A673 (cell line): Measurements from ENCODE around the gene EIF4ENIF1. TPM values are rescaled to one million over a fixed set of nuclear protein-coding genes. Genes with fewer than 3 reads are reported as not detected.

Experiments used
- BruUV-seq: library from RNA; stranded (reverse); fragments of 400-500 nt; replicated peaks from 2 replicates; lab custom pipeline; 2021; lab: Mats Ljungman, UMichigan
- CTCF ChIA-PET: fragments of 300-600 bp; sonication (Branson Sonifier 250); formaldehyde crosslinking; loops from one replicate; lab custom pipeline; 2022; ENCODE audit warnings: antibody characterized with exemption; lab: Charles Lee
- POLR2A ChIA-PET: fragments of 300-600 bp; sonication (Branson Sonifier 250); formaldehyde crosslinking; loops from one replicate; lab custom pipeline; 2022; ENCODE audit warnings: antibody characterized with exemption; ENCODE audit not compliant: low non-redundant PET; lab: Charles Lee
- DNase-seq: peaks from one replicate; pipeline ENCODE4 v3.0.0-alpha.2; 2015; ENCODE audit warnings: low spot score
- H3K27ac ChIP-seq: fragments of 200-600 bp; sonication (generic); 2 replicates; pipeline ENCODE4 v1.5.1; 2016; ENCODE audit warnings: mixed run types, low read depth, mild to moderate bottlenecking, mixed read lengths, antibody characterized with exemption, low read length; ENCODE audit not compliant: poor library complexity, severe bottlenecking
- H3K27me3 ChIP-seq: fragments of 200-600 bp; sonication (generic); replicated peaks from 2 replicates; pipeline ENCODE4 v1.6.1; 2017; ENCODE audit warnings: mixed run types, low read depth, mild to moderate bottlenecking, mixed read lengths, antibody characterized with exemption, low read length; ENCODE audit not compliant: insufficient read depth, poor library complexity
- H3K36me3 ChIP-seq: fragments of 200-600 bp; sonication (generic); 2 replicates; pipeline ENCODE4 v1.6.1; 2016; ENCODE audit warnings: mixed run types, mild to moderate bottlenecking, mixed read lengths, antibody characterized with exemption, low read length; ENCODE audit not compliant: insufficient read depth, poor library complexity, severe bottlenecking
- H3K4me1 ChIP-seq: fragments of 200-600 bp; sonication (generic); 2 replicates; pipeline ENCODE4 v1.6.1; 2017; ENCODE audit warnings: mixed run types, mild to moderate bottlenecking, mixed read lengths, antibody characterized with exemption, low read length; ENCODE audit not compliant: insufficient read depth, poor library complexity, severe bottlenecking
- H3K4me3 ChIP-seq: fragments of 200-600 bp; sonication (generic); 2 replicates; pipeline ENCODE4 v1.5.1; 2016; ENCODE audit warnings: low read depth, mixed run types, mild to moderate bottlenecking, mixed read lengths, low read length; ENCODE audit not compliant: poor library complexity, severe bottlenecking
- H3K9me3 ChIP-seq: fragments of 200-600 bp; sonication (generic); 2 replicates; pipeline ENCODE4 v1.6.1; 2016; ENCODE audit warnings: mixed run types, low read depth, mild to moderate bottlenecking, mixed read lengths, antibody characterized with exemption, low read length; ENCODE audit not compliant: poor library complexity, severe bottlenecking
- EZH2 ChIP-seq: fragments of 200-600 bp; sonication (generic); IDR thresholded peaks from 2 replicates; pipeline ENCODE4 v1.6.1; 2017; ENCODE audit warnings: borderline replicate concordance, low read depth, mild to moderate bottlenecking, mixed read lengths, antibody characterized with exemption, low read length; ENCODE audit not compliant: poor library complexity, severe bottlenecking
- intact Hi-C: fragments of 100-400 bp; cut with micrococcal nuclease; formaldehyde crosslinking; loops from one replicate; pipeline ENCODE4 v1.10.0; 2022; ENCODE audit not compliant: unreplicated experiment
- total RNA-seq: library from RNA; stranded (reverse); gene quantifications from 2 replicates; pipeline ENCODE4 v1.2.3, GENCODE V29; 2021
- TF ChIP-seq, protein P1 (sequence below): fragments of 300-800, 200-600 bp; sonication (generic); conservative IDR thresholded peaks from 2 replicates; pipeline ENCODE4 v1.5.1; 2017; ENCODE audit warnings: low read depth, mild to moderate bottlenecking, antibody characterized with exemption, low read length, moderate library complexity, mixed read lengths

Gene EIF4ENIF1
- total RNA-seq, 1 experiment from 2014 or later: 47.7 TPM

GRCh38 chr22:31474743-31475142, 14.9 kb downstream of the EIF4ENIF1 start:
- BruUV-seq: no TSS peak
- Histone ChIP-seq H3K36me3 (peaks cover 36% of the 10 kb centered on the region), H3K9me3 (no peaks in the 10 kb centered on the region), H3K27me3 (no peaks in the 10 kb centered on the region), H3K27ac (no peak overlapping the region), H3K4me3 (no peak overlapping the region), H3K4me1 (no peaks in the 10 kb centered on the region)
- TF ChIP-seq, protein P1, sequence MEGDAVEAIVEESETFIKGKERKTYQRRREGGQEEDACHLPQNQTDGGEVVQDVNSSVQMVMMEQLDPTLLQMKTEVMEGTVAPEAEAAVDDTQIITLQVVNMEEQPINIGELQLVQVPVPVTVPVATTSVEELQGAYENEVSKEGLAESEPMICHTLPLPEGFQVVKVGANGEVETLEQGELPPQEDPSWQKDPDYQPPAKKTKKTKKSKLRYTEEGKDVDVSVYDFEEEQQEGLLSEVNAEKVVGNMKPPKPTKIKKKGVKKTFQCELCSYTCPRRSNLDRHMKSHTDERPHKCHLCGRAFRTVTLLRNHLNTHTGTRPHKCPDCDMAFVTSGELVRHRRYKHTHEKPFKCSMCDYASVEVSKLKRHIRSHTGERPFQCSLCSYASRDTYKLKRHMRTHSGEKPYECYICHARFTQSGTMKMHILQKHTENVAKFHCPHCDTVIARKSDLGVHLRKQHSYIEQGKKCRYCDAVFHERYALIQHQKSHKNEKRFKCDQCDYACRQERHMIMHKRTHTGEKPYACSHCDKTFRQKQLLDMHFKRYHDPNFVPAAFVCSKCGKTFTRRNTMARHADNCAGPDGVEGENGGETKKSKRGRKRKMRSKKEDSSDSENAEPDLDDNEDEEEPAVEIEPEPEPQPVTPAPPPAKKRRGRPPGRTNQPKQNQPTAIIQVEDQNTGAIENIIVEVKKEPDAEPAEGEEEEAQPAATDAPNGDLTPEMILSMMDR: no peak; the same call in 1 of the 2 replicates
- TF ChIP-seq EZH2: no peak
- intact Hi-C loops: no loop called here
- POLR2A ChIA-PET: no interaction called here
- CTCF ChIA-PET: no interaction called here
- DNase-seq: no peak

DNA sequence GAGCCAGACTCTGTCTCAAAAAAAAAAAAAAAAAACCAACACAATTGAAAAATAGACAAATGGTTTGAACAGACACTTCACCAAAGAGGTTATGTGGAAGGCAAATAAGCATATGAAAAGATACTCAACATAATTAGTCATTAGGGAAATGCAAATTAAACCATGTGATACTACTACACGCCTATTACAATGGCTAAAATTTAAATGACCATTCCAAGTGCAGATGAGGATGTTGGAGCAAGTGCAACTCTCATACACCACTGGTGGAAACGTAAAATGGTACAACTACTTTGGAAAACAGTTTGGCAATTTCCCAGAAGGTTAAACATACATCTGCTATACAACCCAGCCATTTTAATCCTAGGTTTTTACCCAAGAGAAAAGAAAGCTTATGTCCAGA, 24.3 kb downstream of the EIF4ENIF1 start:
- H3K4me3 ChIP-seq: no peak overlapping the region
- no peak for DNase-seq
- peaks cover 56% of the 10 kb centered on the region for H3K36me3 ChIP-seq
- H3K27ac ChIP-seq: no peak overlapping the region
- no peaks in the 10 kb centered on the region for H3K27me3 ChIP-seq
- no TSS peak for BruUV-seq
- intact Hi-C loops: no loop called here
- no peaks in the 10 kb centered on the region for H3K9me3 ChIP-seq
- ChIA-PET CTCF (no interaction called here), POLR2A (no interaction called here)
- no peaks in the 10 kb centered on the region for H3K4me1 ChIP-seq
- TF ChIP-seq, protein P1: no peak
- TF ChIP-seq EZH2: no peak

- intact Hi-C loops: no loop called here
- ChIA-PET CTCF (no interaction called here), POLR2A (no interaction called here)
- peaks cover 76% of the 10 kb centered on the region for H3K36me3 ChIP-seq
- no peaks in the 10 kb centered on the region for H3K27me3 ChIP-seq
- BruUV-seq: no TSS peak
- H3K9me3 ChIP-seq: no peaks in the 10 kb centered on the region
- no peaks in the 10 kb centered on the region for H3K4me1 ChIP-seq
- no peak for TF ChIP-seq EZH2
- TF ChIP-seq, protein P1: no peak
- no peak for DNase-seq
- H3K4me3 ChIP-seq: no peak overlapping the region
- no peak overlapping the region for H3K27ac ChIP-seq
Measured at GRCh38 chr22:31461699-31462098, 27.9 kb downstream of the EIF4ENIF1 start.
